ENCODE measurements around the gene PRSS56. TPM values are rescaled to one million over a fixed set of nuclear protein-coding genes. Genes with fewer than 3 reads are reported as not detected.

The PRSS56 gene
- total and polyA plus RNA-seq, 2 of the 13 experiments (the other 11 are each of a cell fraction or from before 2014, with no cell fraction given), result not detected

- no peak for TF ChIP-seq SOX6 (IDR thresholded peaks at IDR 0.05)
- TF ChIP-seq SOX6 (CRISPR knock-in tag; IDR thresholded peaks at IDR 0.05), result no peak
- no peak for TF ChIP-seq ZNF564 (CRISPR knock-in tag; IDR thresholded peaks at IDR 0.05)
- TF ChIP-seq TIGD3 (CRISPR knock-in tag; IDR thresholded peaks at IDR 0.05; ENCODE audit: borderline replicate concordance), result no peak
- no peak for TF ChIP-seq SMARCE1 (IDR thresholded peaks at IDR 0.05; ENCODE audit: borderline replicate concordance)
- TF ChIP-seq ZIK1 (CRISPR knock-in tag; IDR thresholded peaks at IDR 0.05; ENCODE audit: borderline replicate concordance, low read depth), result no peak
- no peak for TF ChIP-seq HNF4G (IDR thresholded peaks at IDR 0.05; ENCODE audit: borderline replicate concordance, low read depth, low read length)
- TF ChIP-seq HNF4G (CRISPR knock-in tag; IDR thresholded peaks at IDR 0.05; ENCODE audit: borderline replicate concordance, low read depth), result 0 out of 2 replicates have a peak, but pooled peaks have one; percentile 47
- peak; percentile 16; the same call in 1 of the 2 replicates for TF ChIP-seq UBTF (CRISPR knock-in tag; IDR thresholded peaks at IDR 0.05)
- 0 out of 2 replicates have a peak, but pooled peaks have one; percentile 42 for TF ChIP-seq NFE2L1 (CRISPR knock-in tag; IDR thresholded peaks at IDR 0.05; ENCODE audit: borderline replicate concordance)
- TF ChIP-seq ZNF350 (CRISPR knock-in tag; IDR thresholded peaks at IDR 0.05; ENCODE audit: borderline replicate concordance, low read depth), result 0 out of 2 replicates have a peak, but pooled peaks have one; percentile 22
- no peak for TF ChIP-seq ZNF382 (CRISPR knock-in tag; IDR thresholded peaks at IDR 0.05; ENCODE audit: borderline replicate concordance)
- TF ChIP-seq THAP9 (CRISPR knock-in tag; IDR thresholded peaks at IDR 0.05; ENCODE audit: borderline replicate concordance), result 0 out of 2 replicates have a peak, but pooled peaks have one; percentile 33
- TF ChIP-seq, protein P1, sequence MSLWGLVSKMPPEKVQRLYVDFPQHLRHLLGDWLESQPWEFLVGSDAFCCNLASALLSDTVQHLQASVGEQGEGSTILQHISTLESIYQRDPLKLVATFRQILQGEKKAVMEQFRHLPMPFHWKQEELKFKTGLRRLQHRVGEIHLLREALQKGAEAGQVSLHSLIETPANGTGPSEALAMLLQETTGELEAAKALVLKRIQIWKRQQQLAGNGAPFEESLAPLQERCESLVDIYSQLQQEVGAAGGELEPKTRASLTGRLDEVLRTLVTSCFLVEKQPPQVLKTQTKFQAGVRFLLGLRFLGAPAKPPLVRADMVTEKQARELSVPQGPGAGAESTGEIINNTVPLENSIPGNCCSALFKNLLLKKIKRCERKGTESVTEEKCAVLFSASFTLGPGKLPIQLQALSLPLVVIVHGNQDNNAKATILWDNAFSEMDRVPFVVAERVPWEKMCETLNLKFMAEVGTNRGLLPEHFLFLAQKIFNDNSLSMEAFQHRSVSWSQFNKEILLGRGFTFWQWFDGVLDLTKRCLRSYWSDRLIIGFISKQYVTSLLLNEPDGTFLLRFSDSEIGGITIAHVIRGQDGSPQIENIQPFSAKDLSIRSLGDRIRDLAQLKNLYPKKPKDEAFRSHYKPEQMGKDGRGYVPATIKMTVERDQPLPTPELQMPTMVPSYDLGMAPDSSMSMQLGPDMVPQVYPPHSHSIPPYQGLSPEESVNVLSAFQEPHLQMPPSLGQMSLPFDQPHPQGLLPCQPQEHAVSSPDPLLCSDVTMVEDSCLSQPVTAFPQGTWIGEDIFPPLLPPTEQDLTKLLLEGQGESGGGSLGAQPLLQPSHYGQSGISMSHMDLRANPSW (CRISPR knock-in tag; IDR thresholded peaks at IDR 0.05; ENCODE audit: borderline replicate concordance), result no peak
- no peak for TF ChIP-seq ZNF333 (CRISPR knock-in tag; IDR thresholded peaks at IDR 0.05; ENCODE audit: borderline replicate concordance)
These were observed 6.3 kb downstream of the PRSS56 start (continued) for GRCh38 chr2:232526372-232526941.

Measured in HepG2 (cell line).